CD4-positive, alpha-beta T cell (primary cell): ENCODE data around the gene RBM8A. TPM values are rescaled to one million over a fixed set of nuclear protein-coding genes. Genes with fewer than 3 reads are reported as not detected.

Source experiments
- ATAC-seq: fragments of 200-7000 bp; cut with Tn5 transposase; one replicate; pipeline ENCODE4 v1.10.0; 2022; ENCODE audit warnings: mild to moderate bottlenecking; ENCODE audit not compliant: poor library complexity
- CTCF ChIA-PET: fragments of 350-600 bp; sonication (Branson Sonifier 250); formaldehyde crosslinking; loops from one replicate; lab custom pipeline; 2021; ENCODE audit warnings: antibody characterized with exemption, inconsistent platforms; lab: Charles Lee
- POLR2A ChIA-PET: fragments of 350-600 bp; sonication (Branson Sonifier 250); formaldehyde crosslinking; loops from one replicate; lab custom pipeline; 2021; ENCODE audit warnings: antibody characterized with exemption, inconsistent platforms; lab: Charles Lee
- DNase-seq, 14 experiments: peaks; one replicate each; pipeline ENCODE4 v3.0.0-alpha.2; 2013 to 2020; ENCODE audit warnings: mixed read lengths in 2 of 14
- H3K27ac ChIP-seq, 2 donors: one replicate each; pipeline versions ENCODE4 v1.5.1 to v1.7.0; 2013; ENCODE audit warnings: low read length in 2 of 2, low read depth in 1 of 2, mild to moderate bottlenecking in 1 of 2
- H3K27me3 ChIP-seq, 2 experiments: 1 replicate in 1 of 2; 2 replicates in 1 of 2; pipeline versions ENCODE4 v1.6.1 to v1.7.0; 2013; ENCODE audit warnings: low read length in 2 of 2, control low read depth in 1 of 2, mild to moderate bottlenecking in 1 of 2, moderate library complexity in 1 of 2; ENCODE audit not compliant: insufficient read depth in 2 of 2, control insufficient read depth in 1 of 2
- H3K36me3 ChIP-seq: one replicate; pipeline ENCODE4 v1.6.1; 2013; ENCODE audit warnings: low read length, control low read depth; ENCODE audit not compliant: insufficient read depth
- H3K4me1 ChIP-seq: one replicate; pipeline ENCODE4 v1.6.1; 2013; ENCODE audit warnings: low read length, control low read depth; ENCODE audit not compliant: insufficient read depth
- H3K4me3 ChIP-seq: one replicate; pipeline ENCODE4 v1.5.1; 2013; ENCODE audit warnings: mild to moderate bottlenecking, low read length, moderate library complexity
- H3K9me3 ChIP-seq, 2 experiments: 1 replicate in 1 of 2; 2 replicates in 1 of 2; pipeline versions ENCODE4 v1.6.1 to v1.7.0; 2013; ENCODE audit warnings: low read length in 2 of 2, mild to moderate bottlenecking in 2 of 2, control low read depth in 1 of 2, moderate library complexity in 1 of 2; ENCODE audit not compliant: control insufficient read depth in 1 of 2, insufficient read depth in 1 of 2
- H3K27ac Mint-ChIP-seq: one replicate; pipeline ENCODE4 v1.8.0; 2020; ENCODE audit warnings: mixed read lengths
- H3K27me3 Mint-ChIP-seq: one replicate; pipeline ENCODE4 v1.8.0; 2021; ENCODE audit warnings: mixed read lengths
- H3K36me3 Mint-ChIP-seq: one replicate; pipeline ENCODE4 v1.8.0; 2021; ENCODE audit warnings: low read depth, mixed read lengths
- H3K4me1 Mint-ChIP-seq: one replicate; pipeline ENCODE4 v1.8.0; 2021; ENCODE audit warnings: low read depth, mixed read lengths
- H3K4me3 Mint-ChIP-seq: one replicate; pipeline ENCODE4 v1.8.0; 2020; ENCODE audit warnings: mild to moderate bottlenecking, mixed read lengths
- H3K9me3 Mint-ChIP-seq: one replicate; pipeline ENCODE4 v1.8.0; 2020; ENCODE audit warnings: mixed read lengths
- CTCF ChIP-seq: fragments of 200-600 bp; IDR thresholded peaks from one replicate; pipeline ENCODE4 v1.8.0; 2022; ENCODE audit warnings: antibody characterized with exemption, mild to moderate bottlenecking
- intact Hi-C, 2 experiments: fragments of 100-400 bp; cut with DNase I in 1 of 2; cut with micrococcal nuclease in 1 of 2; formaldehyde crosslinking; loops; one replicate each; pipeline versions ENCODE4 v1.15.1 to v1.9.0; 2023 to 2025; cut with DNase I, micrococcal nuclease
- total RNA-seq, 174 experiments: library from RNA in 2 of 174; stranded (reverse) in 2 of 174; gene quantifications; one replicate each; pipeline ENCODE4 v1.2.3 and lab custom pipeline; 2021 to 2026

The RBM8A gene
- total RNA-seq, 2 experiments from 2014 or later = 126 to 134 TPM

DNA sequence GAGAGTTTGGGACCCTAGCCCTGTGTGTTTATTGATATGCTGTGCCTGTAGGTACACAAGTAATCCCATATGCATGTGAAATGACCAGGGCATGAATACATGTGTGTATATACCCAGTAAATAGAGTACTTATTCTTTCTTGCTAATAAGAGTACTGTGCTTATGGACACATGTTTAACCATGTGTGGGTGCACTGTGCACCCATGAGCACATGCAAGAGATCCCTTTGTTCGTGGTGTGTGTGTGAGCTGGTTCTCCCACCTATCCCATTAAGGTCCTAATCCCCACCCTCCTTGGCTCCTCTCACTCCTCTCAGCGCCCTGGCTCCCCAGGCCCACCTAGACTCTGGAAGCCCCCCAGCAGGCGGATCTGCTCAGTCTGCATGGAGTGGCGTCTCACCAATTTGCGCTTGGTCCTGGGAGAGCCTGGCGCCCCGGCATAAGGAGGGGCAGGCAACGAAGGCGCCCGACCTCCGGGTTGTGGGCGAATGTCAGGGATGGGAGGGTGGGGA is 32.7 kb upstream of the RBM8A start:
- Mint-ChIP-seq H3K4me1 (peaks cover 77% of the 10 kb centered on the region), H3K27me3 (no peaks in the 10 kb centered on the region), H3K4me3 (peak overlapping the region; percentile 96), H3K36me3 (peaks cover 18% of the 10 kb centered on the region), H3K9me3 (no peaks in the 10 kb centered on the region), H3K27ac (peak overlapping the region; percentile 87)
- ATAC-seq (no peak), DNase-seq (peak in 1 of 14 experiments; percentile 20)
- Histone ChIP-seq H3K4me3 (peak overlapping the region; percentile 72), H3K27me3 (no peaks in the 10 kb centered on the region), H3K36me3 (no peaks in the 10 kb centered on the region), H3K4me1 (peaks cover 69% of the 10 kb centered on the region), H3K9me3 (no peaks in the 10 kb centered on the region), H3K27ac (peak overlapping the region; percentile 36 to 52)
- intact Hi-C loops = loop anchor here (2.0 to 5.0 kb wide), 4 partner anchors 37 to 1582 kb away; partner anchors contain the start of genes PEX11B (in 2 of the 2), BCL9 (in 1 of the 2), PIAS3 (in 1 of the 2) and TXNIP (in 1 of the 2)
- no peak for TF ChIP-seq CTCF
- ChIA-PET POLR2A (interaction anchor here (0.7 to 8.8 kb wide), 7 partner anchors 19 to 42 kb away, joined by 3 to 213 read pairs (median 57); partner anchors contain the start of genes PEX11B, RBM8A and TXNIP), CTCF (interaction anchor here (1.1 to 2.1 kb wide), 2 partner anchors 16 to 33 kb away, joined by 7 to 11 read pairs; partner anchors contain the start of gene RBM8A)

DNA sequence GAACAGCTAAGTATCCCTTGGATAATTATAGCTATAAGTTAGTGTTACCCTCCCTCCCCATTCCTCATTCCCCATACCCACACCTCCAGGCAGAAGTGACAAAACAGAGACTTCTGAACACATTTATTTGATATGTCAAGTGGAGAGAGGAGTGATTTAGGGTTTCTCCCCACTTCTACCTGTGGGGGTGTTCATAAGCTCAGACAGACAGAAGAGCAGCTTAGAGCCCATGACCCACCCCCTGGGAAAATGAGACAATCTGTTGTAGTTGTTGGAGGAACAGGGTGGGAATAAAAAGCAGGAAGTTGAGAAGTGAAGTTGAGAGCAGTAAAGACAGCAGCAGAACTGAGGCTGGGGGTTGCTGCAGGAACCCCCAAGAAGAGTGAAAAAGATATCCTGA is 32.0 kb upstream of the RBM8A start:
- no peak for TF ChIP-seq CTCF
- ATAC-seq (no peak), DNase-seq (peak in 1 of 14 experiments; percentile 30)
- ChIA-PET POLR2A (interaction anchor here (1.5 to 8.8 kb wide), 10 partner anchors 12 to 114 kb away, joined by 3 to 213 read pairs (median 38); partner anchors contain the start of genes NUDT17, PEX11B, PIAS3 and RBM8A), CTCF (interaction anchor here (2.1 kb wide), 1 partner anchor 17 kb away, joined by 11 read pairs; no protein-coding TSS in a partner anchor)
- H3K27me3 Mint-ChIP-seq = no peaks in the 10 kb centered on the region
- Histone ChIP-seq H3K4me3 (peak overlapping the region; percentile 6), H3K36me3 (no peaks in the 10 kb centered on the region), H3K4me1 (peaks cover 74% of the 10 kb centered on the region), H3K9me3 (no peaks in the 10 kb centered on the region), H3K27ac (peak overlapping the region in 1 of 2 donors; percentile 11), H3K27me3 (no peaks in the 10 kb centered on the region)
- H3K9me3 Mint-ChIP-seq = no peaks in the 10 kb centered on the region
- H3K36me3 Mint-ChIP-seq = peaks cover 17% of the 10 kb centered on the region
- intact Hi-C loops = loop anchor here (2.0 to 5.0 kb wide), 3 partner anchors 42 to 1583 kb away; partner anchors contain the start of genes PEX11B (in 2 of the 2), BCL9 (in 1 of the 2) and PIAS3 (in 1 of the 2)
- peaks cover 79% of the 10 kb centered on the region for H3K4me1 Mint-ChIP-seq
- H3K4me3 Mint-ChIP-seq = peak overlapping the region; percentile 96
- peak overlapping the region; percentile 87 for H3K27ac Mint-ChIP-seq

- Histone ChIP-seq H3K27ac (peak overlapping the region in 1 of 2 donors; percentile 11), H3K27me3 (no peaks in the 10 kb centered on the region), H3K36me3 (peaks cover 4% of the 10 kb centered on the region), H3K4me3 (no peak overlapping the region), H3K4me1 (peaks cover 74% of the 10 kb centered on the region), H3K9me3 (no peaks in the 10 kb centered on the region)
- ChIA-PET POLR2A (interaction anchor here (1.1 to 8.8 kb wide), 21 partner anchors 7 to 134 kb away, joined by 3 to 213 read pairs (median 7); partner anchors contain the start of genes ANKRD34A, ANKRD35, NUDT17 and PEX11B), CTCF (interaction anchor here (1.4 to 3.8 kb wide), 3 partner anchors 18 to 67 kb away, joined by 5 to 19 read pairs (median 11); partner anchors contain the start of gene RBM8A)
- intact Hi-C loops = loop anchor here (1.0 to 5.0 kb wide), 4 partner anchors 31 to 1584 kb away; partner anchors contain the start of genes PEX11B (in 2 of the 2), BCL9 (in 1 of the 2), PIAS3 (in 1 of the 2) and RBM8A (in 1 of the 2)
- no peak for DNase-seq
- no peak for ATAC-seq
- Mint-ChIP-seq H3K4me3 (peak overlapping the region; percentile 96), H3K4me1 (peaks cover 79% of the 10 kb centered on the region), H3K27ac (peak overlapping the region; percentile 87), H3K36me3 (peaks cover 21% of the 10 kb centered on the region), H3K9me3 (no peaks in the 10 kb centered on the region), H3K27me3 (no peaks in the 10 kb centered on the region)
- no peak for TF ChIP-seq CTCF
These were observed 31.4 kb upstream of the RBM8A start for GRCh38 chr1:145958734-145959133.
